Transverse colon (tissue), 4 donors: ENCODE measurements around the gene UBE2L3. TPM values are rescaled to one million over a fixed set of nuclear protein-coding genes. Genes with fewer than 3 reads are reported as not detected.
"Not testable (repeated sequence)": the region's sequence is repeated elsewhere in the genome, so short reads cannot be mapped to it uniquely, and the experiment has no call there.

Source experiments
- DNase-seq: peaks from one replicate; pipeline ENCODE4 v3.0.0-alpha.2; 2019
- H3K27ac ChIP-seq, 4 donors: fragments of 200-600 bp; sonication (generic); 2 replicates each; pipeline ENCODE4 v1.5.1; 2016 to 2018; ENCODE audit warnings: inconsistent platforms in 4 of 4
- H3K27me3 ChIP-seq: fragments of 200-600 bp; sonication (generic); 2 replicates; pipeline ENCODE4 v1.5.1; 2017; ENCODE audit warnings: inconsistent platforms
- H3K36me3 ChIP-seq, 4 donors: fragments of 200-600 bp; sonication (generic); 2 replicates each; pipeline ENCODE4 v1.5.1; 2017 to 2019; ENCODE audit warnings: inconsistent platforms in 4 of 4
- H3K4me1 ChIP-seq, 4 donors: fragments of 200-600 bp; sonication (generic); 2 replicates each; pipeline ENCODE4 v1.5.1; 2017 to 2020; ENCODE audit warnings: inconsistent platforms in 4 of 4
- H3K4me3 ChIP-seq, 4 donors: fragments of 200-600 bp; sonication (generic); 1 replicate in 1 of 4; 2 replicates in 3 of 4; pipeline versions ENCODE4 v1.5.1 to v1.6.1; 2017 to 2019; ENCODE audit warnings: inconsistent platforms in 4 of 4
- H3K9me3 ChIP-seq, 2 donors: fragments of 200-600 bp; sonication (generic); 2 replicates each; pipeline ENCODE4 v1.5.1; 2017 to 2019; ENCODE audit warnings: inconsistent platforms in 2 of 2
- EP300 ChIP-seq: sonication (generic); formaldehyde crosslinking; IDR thresholded peaks from one replicate; pipeline ENCODE4 v1.6.1; 2017; ENCODE audit warnings: antibody characterized with exemption, low read depth
- POLR2A ChIP-seq: fragments of 450-650 bp; IDR thresholded peaks from one replicate; pipeline ENCODE4 v1.6.1; 2016; ENCODE audit warnings: antibody characterized with exemption, mild to moderate bottlenecking, moderate library complexity
- POLR2AphosphoS5 ChIP-seq, 3 donors: sonication (generic); formaldehyde crosslinking; IDR thresholded peaks; one replicate each; pipeline ENCODE4 v1.6.1; 2016; ENCODE audit warnings: antibody characterized with exemption in 3 of 3
- WGBS, 2 donors: methylation state at CpG; one replicate each; pipeline ENCODE4 v1.1.5; 2018; ENCODE audit warnings: low coverage in 1 of 2; 5-methylcytosine and 5-hydroxymethylcytosine counted together
- in situ Hi-C, 4 donors: fragments of 200-750 bp; cut with MboI; loops; one replicate each; pipeline versions ENCODE4 v1.15.0 to v1.15.1; 2017; ENCODE audit warnings: low sequenced_read_pairs in 3 of 4, low pct_ligation_motif_present in 1 of 4, low pct_unique_long_range_greater_than_20kb in 1 of 4
- intact Hi-C: fragments of 100-400 bp; cut with DNase I; formaldehyde crosslinking; loops from one replicate; pipeline ENCODE4 v1.15.1; 2023; ENCODE audit warnings: low total_unique reads
- total RNA-seq, 4 donors: library from RNA; depleted of rRNA; stranded (reverse); fragments of >200 nt; gene quantifications; one replicate each; pipeline ENCODE4 v1.1.0, GENCODE V29; 2016
- TF ChIP-seq, protein P1 (sequence below), 5 experiments: fragments of 200-600 bp in 3 of 5; fragments of 450-650 bp in 2 of 5; sonication (generic) in 3 of 5; IDR thresholded peaks; 1 replicate in 2 of 5; 2 replicates in 3 of 5; pipeline ENCODE4 v1.5.1; 2016 to 2017; ENCODE audit warnings: antibody characterized with exemption in 5 of 5, inconsistent platforms in 3 of 5, mild to moderate bottlenecking in 2 of 5, moderate library complexity in 1 of 5

Gene UBE2L3
- total RNA-seq, 4 donors from 2014 or later = 21.9 to 48.7 (median 33.5) TPM

DNA sequence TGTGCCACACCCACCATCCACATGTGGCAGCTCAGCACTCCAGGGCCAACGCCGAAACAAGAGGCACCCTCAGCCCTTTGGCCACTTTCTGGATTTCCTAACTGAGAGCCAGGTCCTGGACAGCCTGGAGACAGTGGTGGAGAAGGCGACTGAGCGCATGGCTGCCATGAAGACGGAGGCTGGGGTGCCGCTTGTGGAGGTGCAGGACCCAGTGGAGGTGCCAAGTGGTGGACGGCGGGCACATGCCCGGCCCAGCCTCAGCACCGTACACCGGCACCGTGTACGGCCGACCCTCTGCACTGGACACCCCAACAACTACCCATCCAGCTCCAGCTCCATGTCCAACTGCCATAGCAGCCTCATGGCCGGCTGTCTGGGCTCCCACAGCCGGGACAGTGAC lies 66.6 kb downstream of the UBE2L3 start:
- no peak for TF ChIP-seq EP300
- TF ChIP-seq POLR2A = no peak
- no peak for DNase-seq
- in situ Hi-C loops (no loop called here), intact Hi-C loops (no loop called here)
- 97% methylated on average over 16 of the region's 16 CpGs; no CpG with 5 or more reads in 1 of the 2 donors for WGBS, 2 donors
- Histone ChIP-seq H3K27ac (no peak overlapping the region), H3K4me3 (no peak overlapping the region), H3K36me3 (no peaks in the 10 kb centered on the region), H3K4me1 (peaks cover 0 to 8% (median 5%) of the 10 kb centered on the region in 4 donors), H3K27me3 (no peaks in the 10 kb centered on the region), H3K9me3 (no peaks in the 10 kb centered on the region)

DNA sequence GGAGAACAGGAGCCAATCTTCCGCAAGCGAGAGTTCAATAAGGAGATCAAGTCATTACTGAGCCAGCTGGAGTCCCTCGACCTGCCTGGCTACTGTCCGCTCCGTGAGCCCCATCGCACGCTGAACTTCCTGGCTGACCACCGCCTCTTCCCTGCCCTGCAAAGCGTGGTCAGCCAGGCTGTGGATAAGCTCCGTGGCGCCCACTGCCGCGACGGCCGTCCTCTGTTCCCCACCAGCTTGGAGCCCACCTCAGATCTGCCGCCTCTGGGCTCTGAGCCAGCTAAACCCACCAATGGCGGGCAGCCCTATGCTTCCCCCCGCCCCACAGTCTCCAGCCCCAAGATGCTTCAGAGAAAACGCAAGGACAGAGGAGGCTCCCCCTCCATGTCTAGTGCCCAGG lies 67.3 kb downstream of the UBE2L3 start:
- intact Hi-C loops (no loop called here), in situ Hi-C loops (no loop called here)
- TF ChIP-seq POLR2A (no peak), POLR2AphosphoS5 (IDR thresholded peaks at IDR 0.05) (no peak), EP300 (no peak)
- TF ChIP-seq, protein P1, sequence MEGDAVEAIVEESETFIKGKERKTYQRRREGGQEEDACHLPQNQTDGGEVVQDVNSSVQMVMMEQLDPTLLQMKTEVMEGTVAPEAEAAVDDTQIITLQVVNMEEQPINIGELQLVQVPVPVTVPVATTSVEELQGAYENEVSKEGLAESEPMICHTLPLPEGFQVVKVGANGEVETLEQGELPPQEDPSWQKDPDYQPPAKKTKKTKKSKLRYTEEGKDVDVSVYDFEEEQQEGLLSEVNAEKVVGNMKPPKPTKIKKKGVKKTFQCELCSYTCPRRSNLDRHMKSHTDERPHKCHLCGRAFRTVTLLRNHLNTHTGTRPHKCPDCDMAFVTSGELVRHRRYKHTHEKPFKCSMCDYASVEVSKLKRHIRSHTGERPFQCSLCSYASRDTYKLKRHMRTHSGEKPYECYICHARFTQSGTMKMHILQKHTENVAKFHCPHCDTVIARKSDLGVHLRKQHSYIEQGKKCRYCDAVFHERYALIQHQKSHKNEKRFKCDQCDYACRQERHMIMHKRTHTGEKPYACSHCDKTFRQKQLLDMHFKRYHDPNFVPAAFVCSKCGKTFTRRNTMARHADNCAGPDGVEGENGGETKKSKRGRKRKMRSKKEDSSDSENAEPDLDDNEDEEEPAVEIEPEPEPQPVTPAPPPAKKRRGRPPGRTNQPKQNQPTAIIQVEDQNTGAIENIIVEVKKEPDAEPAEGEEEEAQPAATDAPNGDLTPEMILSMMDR (IDR thresholded peaks at IDR 0.05) = no peak
- Histone ChIP-seq H3K27ac (no peak overlapping the region), H3K9me3 (no peaks in the 10 kb centered on the region), H3K4me1 (peaks cover 0 to 6% (median 4%) of the 10 kb centered on the region in 4 donors), H3K27me3 (no peaks in the 10 kb centered on the region), H3K36me3 (no peaks in the 10 kb centered on the region), H3K4me3 (no peak overlapping the region)
- WGBS, 2 donors = 90% methylated on average over 19 of the region's 19 CpGs; no CpG with 5 or more reads in 1 of the 2 donors
- no peak for DNase-seq

DNA sequence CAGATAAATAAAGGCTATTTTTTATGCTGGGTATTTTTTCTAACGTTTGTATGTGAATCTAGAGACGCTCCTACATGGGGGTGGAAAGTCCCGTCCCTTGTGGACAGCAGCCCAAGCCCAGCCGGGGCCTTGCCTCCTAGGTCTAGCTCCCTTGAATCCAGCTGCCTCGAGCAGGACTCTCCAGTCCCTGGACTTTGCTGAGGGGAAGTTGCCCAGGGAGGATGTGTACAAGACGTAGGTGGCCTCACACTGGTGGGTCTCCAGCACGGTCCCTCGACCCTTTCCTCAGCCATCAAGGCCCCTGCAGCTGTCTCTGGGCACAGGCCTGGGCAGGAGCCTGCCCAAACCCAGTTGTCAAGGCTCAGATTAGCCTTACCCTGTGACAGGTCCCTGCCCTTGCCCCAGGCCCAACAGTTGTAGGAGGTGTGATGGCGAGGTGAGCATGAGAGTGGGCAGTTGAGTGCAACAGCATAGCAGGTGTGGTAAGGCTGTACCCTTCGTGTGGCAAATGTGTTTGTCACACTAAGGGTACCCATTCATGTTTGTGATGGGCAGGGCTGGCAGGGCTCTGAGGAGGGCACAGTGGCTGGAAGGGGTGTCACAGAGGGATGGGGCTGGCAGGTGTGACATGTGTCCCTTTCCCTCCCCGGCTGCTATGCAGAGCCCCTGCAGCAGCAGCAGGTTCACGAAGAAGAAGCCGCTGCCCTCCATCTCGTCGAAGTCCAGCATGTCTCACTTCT lies 68.4 kb downstream of the UBE2L3 start:
- WGBS, 2 donors = 87 to 90% methylated on average over 2 to 15 of the region's 15 CpGs
- H3K36me3 ChIP-seq = no peaks in the 10 kb centered on the region
- H3K4me3 ChIP-seq = no peak overlapping the region
- no peaks in the 10 kb centered on the region for H3K27me3 ChIP-seq
- no peak for DNase-seq
- H3K27ac ChIP-seq = no peak overlapping the region
- no peaks in the 10 kb centered on the region for H3K9me3 ChIP-seq
- TF ChIP-seq POLR2AphosphoS5 (IDR thresholded peaks at IDR 0.05) (no peak), POLR2A (no peak)
- peaks cover 0 to under 1% (median 0%) of the 10 kb centered on the region in 4 donors for H3K4me1 ChIP-seq
- in situ Hi-C loops (no loop called here), intact Hi-C loops (no loop called here)

DNA sequence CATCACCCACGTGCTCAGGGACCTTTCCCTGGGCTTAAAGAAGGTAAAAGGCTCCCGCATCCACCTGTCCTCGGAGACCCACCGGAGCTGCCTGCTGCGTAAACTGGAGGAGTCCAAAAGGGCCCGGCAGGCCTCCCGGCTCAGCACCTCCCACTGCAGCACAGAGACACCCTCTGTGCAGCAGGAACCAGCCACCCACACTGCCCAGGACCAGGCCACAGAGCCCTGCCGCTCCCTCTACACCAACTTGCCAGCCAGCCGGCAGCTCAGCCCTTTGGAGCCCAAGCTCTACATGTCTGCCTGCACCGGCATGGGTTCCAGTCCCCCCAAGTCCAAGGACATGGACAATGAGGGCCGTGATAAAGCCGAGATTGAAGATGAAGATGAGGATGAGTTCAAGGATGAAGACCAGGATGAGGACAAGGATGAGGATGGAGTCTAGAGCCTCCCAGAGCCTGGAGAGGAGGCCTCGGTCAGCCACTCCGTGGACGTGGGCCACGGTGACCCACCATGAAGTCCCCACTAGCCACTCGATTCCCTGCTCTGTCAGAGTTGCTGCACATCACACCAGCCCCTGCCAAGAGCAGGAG lies 69.2 kb downstream of the UBE2L3 start:
- intact Hi-C loops = no loop called here
- WGBS, 2 donors = 94% methylated on average over 16 of the region's 17 CpGs; no CpG with 5 or more reads in 1 of the 2 donors
- Histone ChIP-seq H3K27me3 (no peaks in the 10 kb centered on the region), H3K27ac (no peak overlapping the region), H3K4me1 (peaks cover 0 to 8% (median 7%) of the 10 kb centered on the region in 4 donors), H3K36me3 (no peaks in the 10 kb centered on the region), H3K9me3 (no peaks in the 10 kb centered on the region), H3K4me3 (no peak overlapping the region)
- in situ Hi-C loops = no loop called here
- no peak for DNase-seq
- no peak for TF ChIP-seq POLR2A
- TF ChIP-seq, protein P1 (IDR thresholded peaks at IDR 0.05) = no peak
- TF ChIP-seq EP300 = no peak
- no peak for TF ChIP-seq POLR2AphosphoS5 (IDR thresholded peaks at IDR 0.05)

DNA sequence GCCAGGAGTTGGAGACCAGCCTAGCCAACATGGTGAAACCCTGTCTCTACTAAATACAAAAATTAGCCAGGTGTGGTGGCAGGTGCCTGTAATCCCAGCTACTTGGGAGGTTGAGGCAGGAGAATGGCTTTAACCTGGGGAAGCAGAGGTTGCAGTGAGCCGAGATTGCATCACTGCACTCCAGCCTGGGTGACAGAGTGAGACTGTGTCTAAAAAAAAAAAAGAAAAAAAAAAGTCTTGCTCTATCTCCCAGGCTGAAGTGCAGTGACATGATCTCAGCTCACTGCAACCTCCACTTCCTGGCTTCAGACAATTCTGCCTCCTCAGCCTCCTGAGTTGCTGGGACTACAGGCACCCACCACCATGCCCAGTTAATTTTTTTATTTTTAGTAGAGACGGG lies 69.9 kb downstream of the UBE2L3 start:
- H3K9me3 ChIP-seq, intact Hi-C loops, DNase-seq, in situ Hi-C loops, H3K27me3 ChIP-seq, H3K27ac ChIP-seq, H3K4me3 ChIP-seq, H3K36me3 ChIP-seq: not testable (repeated sequence)
- WGBS, 2 donors = 84 to 100% methylated on average over 1 to 2 of the region's 2 CpGs
- peaks cover 0 to 10% (median 9%) of the 10 kb centered on the region in 4 donors for H3K4me1 ChIP-seq
